ENCODE results near the gene ARPIN.
A peak's percentile ranks its signal among the peaks of the same experiment; 100 is the strongest.
"Not testable (repeated sequence)": the region's sequence is repeated elsewhere in the genome, so short reads cannot be mapped to it uniquely, and the experiment has no call there.

The ARPIN gene

DNA sequence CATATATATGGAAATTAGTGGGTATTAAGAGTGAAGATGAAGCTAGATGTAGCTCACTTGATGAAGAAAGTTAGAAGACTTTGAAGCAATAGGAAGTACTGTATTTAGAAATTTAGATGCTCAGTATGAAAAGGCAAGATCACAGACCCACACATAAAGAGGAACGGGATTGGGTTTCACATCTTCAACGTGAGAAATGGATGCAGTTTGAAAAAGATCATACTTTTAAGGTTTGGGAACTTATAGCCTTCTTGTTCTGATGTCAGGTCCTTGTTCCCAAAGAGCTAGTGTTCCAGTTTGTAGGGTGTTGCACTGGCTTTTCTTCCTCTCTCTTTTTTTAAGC, 35.7 kb downstream of the ARPIN start:
- TF ChIP-seq, protein P1, sequence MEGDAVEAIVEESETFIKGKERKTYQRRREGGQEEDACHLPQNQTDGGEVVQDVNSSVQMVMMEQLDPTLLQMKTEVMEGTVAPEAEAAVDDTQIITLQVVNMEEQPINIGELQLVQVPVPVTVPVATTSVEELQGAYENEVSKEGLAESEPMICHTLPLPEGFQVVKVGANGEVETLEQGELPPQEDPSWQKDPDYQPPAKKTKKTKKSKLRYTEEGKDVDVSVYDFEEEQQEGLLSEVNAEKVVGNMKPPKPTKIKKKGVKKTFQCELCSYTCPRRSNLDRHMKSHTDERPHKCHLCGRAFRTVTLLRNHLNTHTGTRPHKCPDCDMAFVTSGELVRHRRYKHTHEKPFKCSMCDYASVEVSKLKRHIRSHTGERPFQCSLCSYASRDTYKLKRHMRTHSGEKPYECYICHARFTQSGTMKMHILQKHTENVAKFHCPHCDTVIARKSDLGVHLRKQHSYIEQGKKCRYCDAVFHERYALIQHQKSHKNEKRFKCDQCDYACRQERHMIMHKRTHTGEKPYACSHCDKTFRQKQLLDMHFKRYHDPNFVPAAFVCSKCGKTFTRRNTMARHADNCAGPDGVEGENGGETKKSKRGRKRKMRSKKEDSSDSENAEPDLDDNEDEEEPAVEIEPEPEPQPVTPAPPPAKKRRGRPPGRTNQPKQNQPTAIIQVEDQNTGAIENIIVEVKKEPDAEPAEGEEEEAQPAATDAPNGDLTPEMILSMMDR (conservative IDR thresholded peaks at IDR 0.05; ENCODE audit: control insufficient read depth, insufficient read depth, low read depth, low read length): no peak
- H3K4me3 ChIP-seq (ENCODE audit: control insufficient read depth, low read depth, low read length): no peak overlapping the region

DNA sequence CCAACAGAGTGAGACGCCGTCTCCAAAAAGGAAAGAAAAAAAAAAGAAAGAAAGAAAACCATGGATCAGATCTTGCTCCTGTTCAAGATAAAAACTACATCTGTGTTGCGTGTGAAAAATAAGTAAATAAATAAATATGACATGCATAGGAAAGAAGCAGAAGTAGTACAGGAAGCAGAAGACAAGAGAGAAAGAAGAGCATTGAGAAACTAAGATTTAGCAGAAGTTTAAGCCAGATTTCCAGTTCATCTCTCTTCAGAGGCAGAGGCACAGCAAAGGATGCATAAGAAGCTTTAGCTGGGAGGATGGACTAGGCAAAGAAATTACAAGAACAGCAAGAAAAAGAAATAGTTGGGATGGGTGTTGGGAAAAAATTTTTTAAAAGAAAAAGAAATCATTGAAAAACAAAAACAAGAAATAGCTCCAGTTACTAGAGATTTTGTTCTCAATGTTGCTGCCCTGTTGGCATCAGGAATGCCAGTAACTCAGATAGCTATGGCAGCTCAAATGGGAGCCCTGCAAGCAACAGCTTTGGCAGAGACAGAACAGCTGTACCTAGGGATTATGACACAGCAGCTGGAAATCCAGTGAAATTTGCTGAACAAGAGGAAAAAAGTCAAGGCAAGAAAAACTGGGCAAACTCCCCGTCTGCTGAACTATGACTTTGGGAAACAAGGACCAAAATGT, 36.2 kb downstream of the ARPIN start:
- TF ChIP-seq, protein P1 (conservative IDR thresholded peaks at IDR 0.05; ENCODE audit: control insufficient read depth, insufficient read depth, low read depth, low read length): no peak
- no peak overlapping the region for H3K4me3 ChIP-seq (ENCODE audit: control insufficient read depth, low read depth, low read length)
- no peak for DNase-seq (ENCODE audit: low read depth)

More for the DNA sequence above, 35.7 kb downstream of the ARPIN start:
- no peak for DNase-seq (ENCODE audit: low read depth)

DNA sequence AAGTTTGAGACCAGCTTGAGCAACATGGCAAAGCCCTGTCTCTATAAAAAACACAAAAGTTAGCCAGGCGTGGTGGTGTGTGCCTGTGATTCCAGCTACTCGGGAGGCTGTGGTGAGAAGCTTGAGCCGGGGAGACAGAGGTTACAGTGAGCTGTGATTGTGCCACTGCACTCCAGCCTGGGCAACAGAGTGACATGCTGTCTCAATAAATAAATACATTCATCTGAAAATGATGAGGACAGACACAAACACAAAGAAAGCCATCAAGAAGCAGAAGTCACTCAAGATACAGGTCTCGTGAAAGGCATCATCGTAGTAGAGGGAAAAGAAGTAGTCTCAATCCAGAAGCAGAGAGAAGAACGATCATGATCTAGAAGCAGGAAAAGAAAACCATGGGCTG, 37.0 kb downstream of the ARPIN start:
- H3K4me3 ChIP-seq (ENCODE audit: control insufficient read depth, low read depth, low read length): no peak overlapping the region
- TF ChIP-seq, protein P1 (conservative IDR thresholded peaks at IDR 0.05; ENCODE audit: control insufficient read depth, insufficient read depth, low read depth, low read length): no peak
- DNase-seq (ENCODE audit: low read depth): no peak

DNA sequence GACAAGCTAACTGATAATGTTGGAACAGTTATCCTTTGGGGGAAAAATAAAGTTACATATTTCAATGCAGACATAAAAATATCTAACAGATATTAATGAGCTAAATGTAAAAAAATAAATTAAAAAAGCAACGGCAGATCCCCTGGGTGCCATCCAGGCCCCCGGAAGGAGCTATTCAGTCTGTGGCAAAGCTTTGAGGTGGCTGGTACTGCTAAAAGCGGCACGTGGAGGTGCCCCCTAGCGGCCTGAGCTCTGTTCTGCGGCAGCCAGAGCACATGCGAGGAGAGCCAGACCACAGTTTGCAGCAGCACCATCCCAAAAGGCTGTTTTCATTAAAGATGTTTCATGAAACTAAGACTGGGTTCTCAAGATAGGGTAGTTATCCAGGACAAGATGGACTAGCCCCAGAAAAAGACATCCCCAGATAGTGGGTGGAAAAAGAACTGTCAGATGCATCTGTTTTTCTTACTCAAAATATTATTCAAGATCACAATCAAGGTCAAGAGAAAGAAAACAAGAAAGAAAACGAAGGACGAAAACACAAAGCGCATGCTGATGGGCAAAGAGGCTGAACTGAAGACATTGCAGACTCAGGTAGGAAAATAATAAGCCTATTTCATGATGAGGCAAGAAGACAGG, 37.7 kb downstream of the ARPIN start:
- peak; percentile 72 for DNase-seq (ENCODE audit: low read depth)
- TF ChIP-seq, protein P1 (conservative IDR thresholded peaks at IDR 0.05; ENCODE audit: control insufficient read depth, insufficient read depth, low read depth, low read length): peak; percentile 96

DNA sequence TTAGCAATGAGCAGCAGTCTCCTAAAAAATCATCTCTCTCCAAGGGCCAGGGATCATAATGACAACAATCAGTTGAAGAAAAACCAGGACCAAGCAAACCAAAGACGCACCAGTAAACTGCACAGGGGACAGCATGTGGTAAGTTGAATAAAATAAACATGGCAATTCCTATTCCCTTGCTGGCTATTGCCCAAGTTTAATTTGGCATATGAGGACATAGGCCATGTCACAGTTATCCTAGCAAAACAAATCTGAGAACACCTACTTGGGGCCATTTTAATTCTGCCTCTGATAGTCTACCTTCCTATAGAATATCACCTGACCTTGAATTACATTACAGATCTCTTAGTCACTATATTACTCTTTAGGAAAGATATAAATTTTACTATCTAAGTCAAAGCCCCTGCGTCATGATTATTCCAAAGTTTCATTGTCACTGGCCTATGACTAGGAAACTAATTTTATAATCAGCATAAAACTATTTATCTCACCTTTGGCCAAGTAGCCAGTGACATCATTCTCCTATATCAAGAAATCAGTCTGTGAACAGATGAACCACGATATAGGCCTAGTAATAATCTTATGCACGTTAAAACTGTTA, 42.0 kb downstream of the ARPIN start:
- TF ChIP-seq, protein P1 (conservative IDR thresholded peaks at IDR 0.05; ENCODE audit: control insufficient read depth, insufficient read depth, low read depth, low read length): no peak
- no peak for DNase-seq (ENCODE audit: low read depth)
- no peak overlapping the region for H3K4me3 ChIP-seq (ENCODE audit: control insufficient read depth, low read depth, low read length)

More for the DNA sequence above, 37.7 kb downstream of the ARPIN start:
- no peak overlapping the region for H3K4me3 ChIP-seq (ENCODE audit: control insufficient read depth, low read depth, low read length)

DNA sequence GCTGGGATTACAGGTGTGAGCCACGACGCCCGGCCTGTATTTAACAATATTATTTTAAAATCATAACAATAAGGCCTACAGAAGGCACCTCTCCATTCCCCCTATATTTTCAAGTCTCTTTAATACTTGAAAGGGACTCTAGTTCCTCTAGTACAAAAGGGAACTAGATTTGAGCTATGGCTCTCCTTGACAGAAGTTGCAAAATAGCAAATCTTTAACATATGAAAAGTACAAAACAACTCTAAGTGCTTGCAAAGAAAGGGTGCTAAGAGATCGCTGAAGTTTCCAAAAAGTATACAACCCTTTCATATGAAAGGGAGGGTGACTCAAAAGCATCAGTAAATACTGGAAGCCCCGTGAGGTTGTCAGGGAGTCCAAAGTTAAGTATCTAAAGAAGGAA, 42.7 kb downstream of the ARPIN start:
- no peak for DNase-seq (ENCODE audit: low read depth)
- no peak overlapping the region for H3K4me3 ChIP-seq (ENCODE audit: control insufficient read depth, low read depth, low read length)
- TF ChIP-seq, protein P1 (conservative IDR thresholded peaks at IDR 0.05; ENCODE audit: control insufficient read depth, insufficient read depth, low read depth, low read length): no peak

DNA sequence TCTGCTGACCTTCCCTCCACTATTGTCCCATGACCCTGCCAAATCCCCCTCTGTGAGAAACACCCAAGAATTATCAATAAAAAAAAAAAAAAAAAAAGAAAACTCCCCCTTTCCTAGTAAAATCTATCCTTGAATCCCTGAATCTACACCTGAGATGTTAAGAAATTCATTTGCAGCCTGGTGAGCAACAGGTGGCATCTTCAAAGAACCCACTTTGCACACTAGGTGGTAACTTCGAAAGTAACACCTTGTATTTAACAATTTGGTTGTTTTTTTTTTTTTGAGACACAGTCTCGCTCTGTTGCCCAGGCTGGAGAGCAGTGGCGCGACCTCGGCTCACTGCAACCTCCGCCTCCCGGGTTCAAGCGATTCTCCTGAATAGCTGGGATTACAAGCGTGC, 43.3 kb downstream of the ARPIN start:
- not testable (repeated sequence) for DNase-seq (ENCODE audit: low read depth); H3K4me3 ChIP-seq (ENCODE audit: control insufficient read depth, low read depth, low read length)

Measured in fibroblast of mammary gland (primary cell).